WTC11 (cell line): ENCODE measurements around the gene PROX2. TPM values are rescaled to one million over a fixed set of nuclear protein-coding genes. Genes with fewer than 3 reads are reported as not detected.

ENCODE experiments used
- ATAC-seq: fragments of 200-7000 bp; cut with Tn5 transposase; 2 replicates; pipeline ENCODE4 v1.10.0; 2021; ENCODE audit warnings: mild to moderate bottlenecking, moderate library complexity
- CTCF ChIA-PET: fragments of 300-600 bp; sonication (Branson Sonifier 250); formaldehyde crosslinking; loops from one replicate; lab custom pipeline; 2021; ENCODE audit warnings: antibody characterized with exemption; lab: Charles Lee
- POLR2A ChIA-PET: fragments of 350-600 bp; sonication (Branson Sonifier 250); formaldehyde crosslinking; loops from one replicate; lab custom pipeline; 2021; ENCODE audit warnings: antibody characterized with exemption; lab: Charles Lee
- DNase-seq: peaks from one replicate; pipeline ENCODE4 v3.0.0; 2021; ENCODE audit warnings: low spot score
- H3K27ac Mint-ChIP-seq: 2 replicates; pipeline ENCODE4 v1.8.0; 2021; ENCODE audit warnings: mixed read lengths
- H3K27me3 Mint-ChIP-seq: 2 replicates; pipeline ENCODE4 v1.8.0; 2021; ENCODE audit warnings: low read depth, mild to moderate bottlenecking, moderate library complexity, mixed read lengths
- H3K36me3 Mint-ChIP-seq: 2 replicates; pipeline ENCODE4 v1.8.0; 2021; ENCODE audit warnings: mixed read lengths
- H3K4me1 Mint-ChIP-seq: 2 replicates; pipeline ENCODE4 v1.8.0; 2022; ENCODE audit warnings: mixed read lengths
- H3K4me3 Mint-ChIP-seq: 2 replicates; pipeline ENCODE4 v1.8.0; 2021; ENCODE audit warnings: mild to moderate bottlenecking, moderate library complexity, mixed read lengths
- H3K9me3 Mint-ChIP-seq: 2 replicates; pipeline ENCODE4 v1.8.0; 2021; ENCODE audit warnings: mixed read lengths
- ATF6 ChIP-seq: sonication (generic); formaldehyde crosslinking; IDR thresholded peaks from 2 replicates; pipeline ENCODE4 v1.8.1; 2023; ENCODE audit warnings: mild to moderate bottlenecking, missing genetic modification reagents
- CDX4 ChIP-seq: fragments of 250-450 bp; sonication (Bioruptor Pico); IDR thresholded peaks from 2 replicates; pipeline ENCODE4 v1.9.0; 2021; ENCODE audit warnings: moderate library complexity, mild to moderate bottlenecking, inconsistent platforms, borderline replicate concordance
- CREB1 ChIP-seq: sonication (generic); formaldehyde crosslinking; IDR thresholded peaks from 2 replicates; pipeline ENCODE4 v1.8.0; 2023; ENCODE audit warnings: mild to moderate bottlenecking, missing genetic modification reagents
- CREM ChIP-seq: sonication (generic); formaldehyde crosslinking; IDR thresholded peaks from 2 replicates; pipeline ENCODE4 v1.8.1; 2022; ENCODE audit warnings: mild to moderate bottlenecking, missing genetic modification reagents, moderate library complexity
- E2F4 ChIP-seq: sonication (generic); formaldehyde crosslinking; IDR thresholded peaks from 2 replicates; pipeline ENCODE4 v1.8.1; 2022; ENCODE audit warnings: low read depth, mild to moderate bottlenecking, moderate library complexity, missing genetic modification reagents, borderline replicate concordance
- E2F5 ChIP-seq: sonication (generic); formaldehyde crosslinking; IDR thresholded peaks from 2 replicates; pipeline ENCODE4 v1.8.1; 2022; ENCODE audit warnings: mild to moderate bottlenecking, moderate library complexity, missing genetic modification reagents
- ERG ChIP-seq: fragments of 250-450 bp; sonication (Bioruptor Pico); IDR thresholded peaks from 2 replicates; pipeline ENCODE4 v1.8.0; 2021; ENCODE audit warnings: mild to moderate bottlenecking
- GTF2I ChIP-seq: fragments of 250-450 bp; sonication (Bioruptor Pico); conservative IDR thresholded peaks from 2 replicates; pipeline ENCODE4 v1.4.0; 2021; ENCODE audit warnings: mild to moderate bottlenecking
- IRF2 ChIP-seq: sonication (generic); formaldehyde crosslinking; IDR thresholded peaks from 2 replicates; pipeline ENCODE4 v1.8.0; 2022; ENCODE audit warnings: low read depth, missing genetic modification reagents, borderline replicate concordance
- NFATC4 ChIP-seq: fragments of 250-450 bp; sonication (Bioruptor Pico); IDR thresholded peaks from 2 replicates; pipeline ENCODE4 v1.9.0; 2021; ENCODE audit warnings: mild to moderate bottlenecking
- NR2C2 ChIP-seq: sonication (generic); formaldehyde crosslinking; IDR thresholded peaks from 2 replicates; pipeline ENCODE4 v1.8.0; 2022; ENCODE audit warnings: mild to moderate bottlenecking, missing genetic modification reagents
- PREB ChIP-seq: sonication (generic); formaldehyde crosslinking; IDR thresholded peaks from 2 replicates; pipeline ENCODE4 v1.8.1; 2022; ENCODE audit warnings: mild to moderate bottlenecking, missing genetic modification reagents, moderate library complexity, borderline replicate concordance
- RELA ChIP-seq: sonication (generic); formaldehyde crosslinking; IDR thresholded peaks from 2 replicates; pipeline ENCODE4 v1.8.1; 2022; ENCODE audit warnings: missing genetic modification reagents, mild to moderate bottlenecking, borderline replicate concordance
- RORB ChIP-seq: fragments of 250-450 bp; sonication (Bioruptor Pico); IDR thresholded peaks from 2 replicates; pipeline ENCODE4 v1.9.0; 2021; ENCODE audit warnings: mild to moderate bottlenecking
- SOX15 ChIP-seq: fragments of 250-450 bp; sonication (Bioruptor Pico); IDR thresholded peaks from 2 replicates; pipeline ENCODE4 v1.9.0; 2021; ENCODE audit warnings: mild to moderate bottlenecking
- TEAD1 ChIP-seq: sonication (generic); formaldehyde crosslinking; IDR thresholded peaks from 2 replicates; pipeline ENCODE4 v1.8.0; 2022; ENCODE audit warnings: mild to moderate bottlenecking, missing genetic modification reagents
- TEAD4 ChIP-seq: sonication (generic); formaldehyde crosslinking; IDR thresholded peaks from 2 replicates; pipeline ENCODE4 v1.8.0; 2022; ENCODE audit warnings: mild to moderate bottlenecking, missing genetic modification reagents
- ZBTB43 ChIP-seq: sonication (generic); formaldehyde crosslinking; IDR thresholded peaks from 2 replicates; pipeline ENCODE4 v1.8.1; 2023; ENCODE audit warnings: mild to moderate bottlenecking, missing genetic modification reagents
- ZNF219 ChIP-seq: sonication (generic); formaldehyde crosslinking; IDR thresholded peaks from 2 replicates; pipeline ENCODE4 v1.8.0; 2023; ENCODE audit warnings: missing genetic modification reagents, mild to moderate bottlenecking, borderline replicate concordance
- ZNF281 ChIP-seq: sonication (generic); formaldehyde crosslinking; IDR thresholded peaks from 2 replicates; pipeline ENCODE4 v1.8.0; 2023; ENCODE audit warnings: mild to moderate bottlenecking, missing genetic modification reagents
- ZNF317 ChIP-seq: sonication (generic); formaldehyde crosslinking; IDR thresholded peaks from 2 replicates; pipeline ENCODE4 v1.8.1; 2023; ENCODE audit warnings: low read depth, mild to moderate bottlenecking, moderate library complexity, missing genetic modification reagents, borderline replicate concordance
- ZNF512 ChIP-seq: sonication (generic); formaldehyde crosslinking; IDR thresholded peaks from 2 replicates; pipeline ENCODE4 v1.8.1; 2022; ENCODE audit warnings: missing genetic modification reagents, borderline replicate concordance
- total RNA-seq: library from RNA; stranded (reverse); gene quantifications from 3 replicates; pipeline ENCODE4 v1.2.3, GENCODE V29; 2021

Gene PROX2
- total RNA-seq, 1 experiment from 2014 or later = 0.04 TPM

GRCh38 chr14:74893614-74894091 lies 17.7 kb upstream of the PROX2 start (continued):
- TF ChIP-seq ATF6 (CRISPR knock-in tag) (no peak), TEAD1 (CRISPR knock-in tag) (no peak), IRF2 (CRISPR knock-in tag) (no peak), NFATC4 (CRISPR knock-in tag) (no peak), CREB1 (CRISPR knock-in tag) (no peak), PREB (CRISPR knock-in tag) (no peak), ZNF281 (no peak), RORB (CRISPR knock-in tag) (no peak), E2F4 (no peak)

GRCh38 chr14:74892745-74893144 lies 16.8 kb upstream of the PROX2 start:
- Mint-ChIP-seq H3K4me3 (no peak overlapping the region), H3K27ac (no peak overlapping the region), H3K9me3 (no peaks in the 10 kb centered on the region), H3K27me3 (no peaks in the 10 kb centered on the region), H3K4me1 (peaks cover 12% of the 10 kb centered on the region), H3K36me3 (peaks cover 79% of the 10 kb centered on the region)
- POLR2A ChIA-PET = no interaction called here
- CTCF ChIA-PET = interaction anchor here (1.2 to 2.7 kb wide), 5 partner anchors 13 to 52 kb away, joined by 4 to 18 read pairs (median 6); no protein-coding TSS in a partner anchor
- no peak for DNase-seq
- no peak for ATAC-seq
- TF ChIP-seq CREM (CRISPR knock-in tag) (no peak), ZNF219 (CRISPR knock-in tag) (no peak), NR2C2 (CRISPR knock-in tag) (no peak), SOX15 (CRISPR knock-in tag) (no peak), PREB (CRISPR knock-in tag) (no peak), ERG (CRISPR knock-in tag) (no peak), ZNF317 (CRISPR knock-in tag) (no peak), ZNF512 (CRISPR knock-in tag) (no peak), E2F5 (CRISPR knock-in tag) (no peak), RELA (CRISPR knock-in tag) (no peak), CDX4 (CRISPR knock-in tag) (no peak), ZBTB43 (CRISPR knock-in tag) (no peak), TEAD4 (no peak), GTF2I (no peak)
